ENCODE data around the gene HPGD. TPM values are rescaled to one million over a fixed set of nuclear protein-coding genes. Genes with fewer than 3 reads are reported as not detected.

Gene HPGD
- total RNA-seq, 1 experiment from 2014 or later = 91.5 TPM

- ChIA-PET POLR2A (no interaction called here), CTCF (no interaction called here)
- DNase-seq = no peak
- intact Hi-C loops (cut with micrococcal nuclease; ENCODE audit: unreplicated experiment) = no loop called here
- H3K36me3 Mint-ChIP-seq (ENCODE audit: insufficient read depth, unreplicated experiment) = no peaks in the 10 kb centered on the region
- no TSS peak for BruUV-seq (replicated peaks)
- H3K4me3 Mint-ChIP-seq (ENCODE audit: unreplicated experiment) = no peak overlapping the region
- no peaks in the 10 kb centered on the region for H3K27me3 Mint-ChIP-seq (ENCODE audit: insufficient read depth, unreplicated experiment)
- peaks cover 4% of the 10 kb centered on the region; the same call in 1 of the 2 replicates for H3K4me1 ChIP-seq
- H3K9me3 Mint-ChIP-seq (ENCODE audit: unreplicated experiment) = no peaks in the 10 kb centered on the region
- no peaks in the 10 kb centered on the region for H3K36me3 ChIP-seq (ENCODE audit: control insufficient read depth, insufficient read depth, low read length)
- TF ChIP-seq, protein P1, sequence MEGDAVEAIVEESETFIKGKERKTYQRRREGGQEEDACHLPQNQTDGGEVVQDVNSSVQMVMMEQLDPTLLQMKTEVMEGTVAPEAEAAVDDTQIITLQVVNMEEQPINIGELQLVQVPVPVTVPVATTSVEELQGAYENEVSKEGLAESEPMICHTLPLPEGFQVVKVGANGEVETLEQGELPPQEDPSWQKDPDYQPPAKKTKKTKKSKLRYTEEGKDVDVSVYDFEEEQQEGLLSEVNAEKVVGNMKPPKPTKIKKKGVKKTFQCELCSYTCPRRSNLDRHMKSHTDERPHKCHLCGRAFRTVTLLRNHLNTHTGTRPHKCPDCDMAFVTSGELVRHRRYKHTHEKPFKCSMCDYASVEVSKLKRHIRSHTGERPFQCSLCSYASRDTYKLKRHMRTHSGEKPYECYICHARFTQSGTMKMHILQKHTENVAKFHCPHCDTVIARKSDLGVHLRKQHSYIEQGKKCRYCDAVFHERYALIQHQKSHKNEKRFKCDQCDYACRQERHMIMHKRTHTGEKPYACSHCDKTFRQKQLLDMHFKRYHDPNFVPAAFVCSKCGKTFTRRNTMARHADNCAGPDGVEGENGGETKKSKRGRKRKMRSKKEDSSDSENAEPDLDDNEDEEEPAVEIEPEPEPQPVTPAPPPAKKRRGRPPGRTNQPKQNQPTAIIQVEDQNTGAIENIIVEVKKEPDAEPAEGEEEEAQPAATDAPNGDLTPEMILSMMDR (IDR thresholded peaks at IDR 0.05; ENCODE audit: insufficient read depth in 1 of 2, low read depth in 1 of 2, low read length in 1 of 2, severe bottlenecking in 1 of 2, unreplicated experiment in 1 of 2) = no peak
- H3K4me1 Mint-ChIP-seq (ENCODE audit: low read depth, unreplicated experiment) = peaks cover 16% of the 10 kb centered on the region
- H3K27me3 ChIP-seq (replicated peaks; ENCODE audit: control insufficient read depth, insufficient read depth, low read length) = no peaks in the 10 kb centered on the region
- H3K9me3 ChIP-seq = peaks cover 3% of the 10 kb centered on the region; the same call in 1 of the 2 replicates
- no peak overlapping the region for H3K27ac Mint-ChIP-seq (ENCODE audit: unreplicated experiment)
- no peak overlapping the region for H3K4me3 ChIP-seq (ENCODE audit: low read depth, low read length)
Observed at GRCh38 chr4:174517502-174518445, 4.5 kb downstream of the HPGD start.

- Histone ChIP-seq H3K27me3 (replicated peaks; ENCODE audit: control insufficient read depth, insufficient read depth, low read length) (no peaks in the 10 kb centered on the region), H3K4me1 (peaks cover 4% of the 10 kb centered on the region; the same call in 1 of the 2 replicates), H3K36me3 (ENCODE audit: control insufficient read depth, insufficient read depth, low read length) (no peaks in the 10 kb centered on the region), H3K4me3 (ENCODE audit: low read depth, low read length) (no peak overlapping the region), H3K9me3 (peaks cover 3% of the 10 kb centered on the region; the same call in 1 of the 2 replicates)
- Mint-ChIP-seq H3K4me3 (ENCODE audit: unreplicated experiment) (no peak overlapping the region), H3K27ac (ENCODE audit: unreplicated experiment) (no peak overlapping the region), H3K36me3 (ENCODE audit: insufficient read depth, unreplicated experiment) (no peaks in the 10 kb centered on the region), H3K27me3 (ENCODE audit: insufficient read depth, unreplicated experiment) (no peaks in the 10 kb centered on the region), H3K9me3 (ENCODE audit: unreplicated experiment) (no peaks in the 10 kb centered on the region), H3K4me1 (ENCODE audit: low read depth, unreplicated experiment) (peaks cover 16% of the 10 kb centered on the region)
- POLR2A ChIA-PET = no interaction called here
- no peak for DNase-seq
- CTCF ChIA-PET = no interaction called here
- intact Hi-C loops (cut with micrococcal nuclease; ENCODE audit: unreplicated experiment) = no loop called here
- no TSS peak for BruUV-seq (replicated peaks)
- TF ChIP-seq, protein P1 (IDR thresholded peaks at IDR 0.05; ENCODE audit: insufficient read depth in 1 of 2, low read depth in 1 of 2, low read length in 1 of 2, severe bottlenecking in 1 of 2, unreplicated experiment in 1 of 2) = no peak
Observed at GRCh38 chr4:174516794-174517193, 5.5 kb downstream of the HPGD start.

DNA sequence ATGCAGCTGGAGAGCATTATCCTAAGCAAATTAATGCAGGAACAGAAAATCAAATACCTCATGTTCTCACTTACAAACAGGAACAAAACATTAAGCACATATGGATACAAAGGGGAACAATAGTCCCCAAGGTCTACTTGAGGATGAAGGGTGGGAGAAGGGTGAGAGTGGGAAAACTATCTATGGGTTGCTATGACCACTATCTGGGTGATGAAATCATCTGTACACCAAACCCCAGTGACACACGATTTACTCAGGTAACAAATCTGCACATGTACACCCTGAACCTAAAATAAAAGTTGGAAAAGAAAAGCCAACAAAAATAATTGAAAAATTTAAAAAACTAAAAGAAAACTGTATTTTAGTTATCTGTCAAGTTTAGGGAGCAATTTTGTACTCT, 5.9 kb downstream of the HPGD start:
- ChIA-PET POLR2A (no interaction called here), CTCF (no interaction called here)
- Histone ChIP-seq H3K27me3 (replicated peaks; ENCODE audit: control insufficient read depth, insufficient read depth, low read length) (no peaks in the 10 kb centered on the region), H3K4me3 (ENCODE audit: low read depth, low read length) (no peak overlapping the region), H3K4me1 (peaks cover 2% of the 10 kb centered on the region; the same call in 1 of the 2 replicates), H3K9me3 (peaks cover 3% of the 10 kb centered on the region; the same call in 1 of the 2 replicates), H3K36me3 (ENCODE audit: control insufficient read depth, insufficient read depth, low read length) (no peaks in the 10 kb centered on the region)
- no peaks in the 10 kb centered on the region for H3K9me3 Mint-ChIP-seq (ENCODE audit: unreplicated experiment)
- H3K4me1 Mint-ChIP-seq (ENCODE audit: low read depth, unreplicated experiment) = peaks cover 16% of the 10 kb centered on the region
- no peak overlapping the region for H3K27ac Mint-ChIP-seq (ENCODE audit: unreplicated experiment)
- BruUV-seq (replicated peaks) = no TSS peak
- H3K36me3 Mint-ChIP-seq (ENCODE audit: insufficient read depth, unreplicated experiment) = no peaks in the 10 kb centered on the region
- H3K27me3 Mint-ChIP-seq (ENCODE audit: insufficient read depth, unreplicated experiment) = no peaks in the 10 kb centered on the region
- H3K4me3 Mint-ChIP-seq (ENCODE audit: unreplicated experiment) = no peak overlapping the region
- TF ChIP-seq, protein P1 (IDR thresholded peaks at IDR 0.05; ENCODE audit: insufficient read depth in 1 of 2, low read depth in 1 of 2, low read length in 1 of 2, severe bottlenecking in 1 of 2, unreplicated experiment in 1 of 2) = no peak
- intact Hi-C loops (cut with micrococcal nuclease; ENCODE audit: unreplicated experiment) = no loop called here
- DNase-seq = no peak
